ENCODE measurements around the gene PTRH1.

DNA sequence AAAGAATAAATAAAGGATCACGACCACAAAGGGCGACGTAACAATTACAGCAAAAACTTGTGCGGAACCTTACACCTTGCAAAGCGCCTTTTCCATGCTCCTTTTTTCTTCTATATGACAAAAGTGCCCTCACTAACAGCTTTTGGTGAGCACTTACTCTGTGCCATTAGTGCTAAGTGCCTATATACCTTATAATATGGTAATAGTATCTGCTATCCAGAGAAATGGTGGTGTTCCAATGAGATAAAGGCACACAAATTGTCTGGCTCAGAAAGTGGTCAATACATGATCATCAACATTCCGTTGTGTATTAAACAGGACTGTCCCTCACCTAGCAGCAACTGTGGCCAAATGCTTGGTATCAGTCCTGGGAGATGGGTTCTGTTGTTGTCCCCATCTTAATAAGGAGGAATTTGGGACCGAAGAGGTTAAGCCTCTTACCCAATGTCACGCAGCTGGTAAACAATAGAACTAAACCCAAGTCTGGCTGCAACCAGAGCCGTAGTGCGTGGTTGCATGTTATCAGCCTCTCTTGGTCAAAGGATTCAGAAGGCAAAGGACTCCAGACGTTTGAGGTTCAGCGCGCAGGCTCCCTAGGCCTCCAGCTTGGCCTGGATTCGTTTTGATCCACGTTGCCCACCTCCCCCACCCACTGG is 20.2 kb upstream of the PTRH1 start:
- TF ChIP-seq, protein P1, sequence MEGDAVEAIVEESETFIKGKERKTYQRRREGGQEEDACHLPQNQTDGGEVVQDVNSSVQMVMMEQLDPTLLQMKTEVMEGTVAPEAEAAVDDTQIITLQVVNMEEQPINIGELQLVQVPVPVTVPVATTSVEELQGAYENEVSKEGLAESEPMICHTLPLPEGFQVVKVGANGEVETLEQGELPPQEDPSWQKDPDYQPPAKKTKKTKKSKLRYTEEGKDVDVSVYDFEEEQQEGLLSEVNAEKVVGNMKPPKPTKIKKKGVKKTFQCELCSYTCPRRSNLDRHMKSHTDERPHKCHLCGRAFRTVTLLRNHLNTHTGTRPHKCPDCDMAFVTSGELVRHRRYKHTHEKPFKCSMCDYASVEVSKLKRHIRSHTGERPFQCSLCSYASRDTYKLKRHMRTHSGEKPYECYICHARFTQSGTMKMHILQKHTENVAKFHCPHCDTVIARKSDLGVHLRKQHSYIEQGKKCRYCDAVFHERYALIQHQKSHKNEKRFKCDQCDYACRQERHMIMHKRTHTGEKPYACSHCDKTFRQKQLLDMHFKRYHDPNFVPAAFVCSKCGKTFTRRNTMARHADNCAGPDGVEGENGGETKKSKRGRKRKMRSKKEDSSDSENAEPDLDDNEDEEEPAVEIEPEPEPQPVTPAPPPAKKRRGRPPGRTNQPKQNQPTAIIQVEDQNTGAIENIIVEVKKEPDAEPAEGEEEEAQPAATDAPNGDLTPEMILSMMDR (IDR thresholded peaks at IDR 0.05 in 2 of 3, conservative IDR thresholded peaks at IDR 0.05 in 1 of 3; ENCODE audit: control insufficient read depth in 2 of 3, extremely low read depth in 1 of 3, insufficient read depth in 1 of 3, low read depth in 3 of 3, low read length in 3 of 3), result no peak
- TF ChIP-seq, protein P2, sequence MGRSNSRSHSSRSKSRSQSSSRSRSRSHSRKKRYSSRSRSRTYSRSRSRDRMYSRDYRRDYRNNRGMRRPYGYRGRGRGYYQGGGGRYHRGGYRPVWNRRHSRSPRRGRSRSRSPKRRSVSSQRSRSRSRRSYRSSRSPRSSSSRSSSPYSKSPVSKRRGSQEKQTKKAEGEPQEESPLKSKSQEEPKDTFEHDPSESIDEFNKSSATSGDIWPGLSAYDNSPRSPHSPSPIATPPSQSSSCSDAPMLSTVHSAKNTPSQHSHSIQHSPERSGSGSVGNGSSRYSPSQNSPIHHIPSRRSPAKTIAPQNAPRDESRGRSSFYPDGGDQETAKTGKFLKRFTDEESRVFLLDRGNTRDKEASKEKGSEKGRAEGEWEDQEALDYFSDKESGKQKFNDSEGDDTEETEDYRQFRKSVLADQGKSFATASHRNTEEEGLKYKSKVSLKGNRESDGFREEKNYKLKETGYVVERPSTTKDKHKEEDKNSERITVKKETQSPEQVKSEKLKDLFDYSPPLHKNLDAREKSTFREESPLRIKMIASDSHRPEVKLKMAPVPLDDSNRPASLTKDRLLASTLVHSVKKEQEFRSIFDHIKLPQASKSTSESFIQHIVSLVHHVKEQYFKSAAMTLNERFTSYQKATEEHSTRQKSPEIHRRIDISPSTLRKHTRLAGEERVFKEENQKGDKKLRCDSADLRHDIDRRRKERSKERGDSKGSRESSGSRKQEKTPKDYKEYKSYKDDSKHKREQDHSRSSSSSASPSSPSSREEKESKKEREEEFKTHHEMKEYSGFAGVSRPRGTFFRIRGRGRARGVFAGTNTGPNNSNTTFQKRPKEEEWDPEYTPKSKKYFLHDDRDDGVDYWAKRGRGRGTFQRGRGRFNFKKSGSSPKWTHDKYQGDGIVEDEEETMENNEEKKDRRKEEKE (IDR thresholded peaks at IDR 0.05), result no peak

Measured in GM12878 (cell line).